Measurements from ENCODE around the gene PEX10.
A peak's percentile ranks its signal among the peaks of the same experiment; 100 is the strongest.

PEX10 gene

GRCh38 chr1:2381741-2382620 is 30.4 kb downstream of the PEX10 start:
- peak overlapping the region; percentile 42 for H3K27ac ChIP-seq
- peak; percentile 82 for DNase-seq (ENCODE audit: low spot score)
- peak; percentile 90 for TF ChIP-seq CTCF (conservative IDR thresholded peaks at IDR 0.05; ENCODE audit: low read depth)
- ChIA-PET POLR2A (ENCODE audit: low non-redundant PET) (interaction anchor here (1.6 kb wide), 1 partner anchor 187 kb away, joined by 10 read pairs; the partner anchor contains the start of gene FAAP20), CTCF (interaction anchor here (0.6 to 3.5 kb wide), 22 partner anchors 8 to 1002 kb away, joined by 3 to 86 read pairs (median 3); partner anchors contain the start of gene FAAP20)

DNA sequence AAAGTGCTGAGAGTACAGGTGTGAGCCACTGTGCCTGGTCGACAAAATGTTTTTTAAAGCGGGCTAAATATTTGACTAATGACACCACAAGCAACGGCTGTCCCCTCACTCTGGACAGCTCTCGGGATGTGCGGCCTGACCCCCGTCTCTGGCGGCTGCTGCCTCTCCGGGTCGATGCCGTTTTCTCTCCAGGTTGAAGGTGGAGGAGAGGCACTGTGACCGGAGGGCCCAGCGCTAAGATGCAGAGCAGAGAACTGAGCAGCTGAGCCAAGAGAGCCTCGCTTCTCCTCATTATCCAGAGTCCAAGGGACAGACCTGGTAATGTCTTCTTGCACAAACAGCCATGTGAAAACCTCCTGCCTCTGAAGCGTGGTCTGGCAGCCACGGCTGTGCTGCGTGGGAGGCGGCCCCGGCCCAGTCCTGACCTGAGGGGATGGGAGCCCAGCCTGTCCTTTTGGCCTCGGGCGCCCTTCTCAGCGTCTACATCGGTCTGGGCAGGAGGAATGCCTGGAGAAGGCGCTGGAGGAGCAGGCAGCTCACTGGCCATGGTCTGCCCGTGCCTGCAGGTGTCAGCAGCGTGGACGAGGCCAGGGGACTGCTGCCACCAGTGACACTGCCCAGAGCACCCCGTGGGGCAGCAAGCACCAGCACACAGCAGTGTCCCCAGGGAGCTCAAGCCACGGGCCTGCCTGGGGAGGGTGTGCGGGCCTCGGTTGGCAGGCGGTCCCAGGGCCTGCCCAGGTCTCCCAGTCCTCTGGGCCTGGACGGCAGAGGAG is 31.4 kb downstream of the PEX10 start:
- TF ChIP-seq CTCF (conservative IDR thresholded peaks at IDR 0.05; ENCODE audit: low read depth), result no peak
- CTCF ChIA-PET, result interaction anchor here (0.6 to 3.5 kb wide), 17 partner anchors 43 to 1003 kb away, joined by 3 to 86 read pairs (median 3); partner anchors contain the start of gene FAAP20
- peak overlapping the region; percentile 42 for H3K27ac ChIP-seq
- no peak for DNase-seq (ENCODE audit: low spot score)
- POLR2A ChIA-PET (ENCODE audit: low non-redundant PET), result interaction anchor here (1.6 kb wide), 1 partner anchor 186 kb away, joined by 10 read pairs; the partner anchor contains the start of gene FAAP20

GRCh38 chr1:2379733-2380404 is 32.5 kb downstream of the PEX10 start:
- peak overlapping the region; percentile 1; the same call in 1 of the 2 replicates for H3K27ac ChIP-seq
- DNase-seq (ENCODE audit: low spot score), result no peak
- ChIA-PET CTCF (interaction anchor here (3.5 kb wide), 1 partner anchor 184 kb away, joined by 86 read pairs; the partner anchor contains the start of gene FAAP20), POLR2A (ENCODE audit: low non-redundant PET) (no interaction called here)
- TF ChIP-seq CTCF (conservative IDR thresholded peaks at IDR 0.05; ENCODE audit: low read depth), result no peak

- POLR2A ChIA-PET (ENCODE audit: low non-redundant PET), result no interaction called here
- CTCF ChIA-PET, result interaction anchor here (0.6 kb wide), 1 partner anchor 183 kb away, joined by 3 read pairs; no protein-coding TSS in a partner anchor
- no peak for TF ChIP-seq CTCF (conservative IDR thresholded peaks at IDR 0.05; ENCODE audit: low read depth)
- peak overlapping the region; percentile 1; the same call in 1 of the 2 replicates for H3K27ac ChIP-seq
- DNase-seq (ENCODE audit: low spot score), result no peak
Measured at GRCh38 chr1:2378956-2379732, 33.2 kb downstream of the PEX10 start.

GRCh38 chr1:2378441-2378851 is 33.9 kb downstream of the PEX10 start:
- ChIA-PET POLR2A (ENCODE audit: low non-redundant PET) (no interaction called here), CTCF (interaction anchor here (0.6 kb wide), 1 partner anchor 183 kb away, joined by 3 read pairs; no protein-coding TSS in a partner anchor)
- DNase-seq (ENCODE audit: low spot score), result no peak
- TF ChIP-seq CTCF (conservative IDR thresholded peaks at IDR 0.05; ENCODE audit: low read depth), result no peak
- no peak overlapping the region for H3K27ac ChIP-seq
